Glomerular visceral epithelial cell (primary cell): Measurements from ENCODE around the gene MPDZ.

Experiments used
- DNase-seq: peaks from one replicate; pipeline ENCODE4 v3.0.0-alpha.2; 2016; ENCODE audit errors: extremely low spot score

MPDZ gene

DNA sequence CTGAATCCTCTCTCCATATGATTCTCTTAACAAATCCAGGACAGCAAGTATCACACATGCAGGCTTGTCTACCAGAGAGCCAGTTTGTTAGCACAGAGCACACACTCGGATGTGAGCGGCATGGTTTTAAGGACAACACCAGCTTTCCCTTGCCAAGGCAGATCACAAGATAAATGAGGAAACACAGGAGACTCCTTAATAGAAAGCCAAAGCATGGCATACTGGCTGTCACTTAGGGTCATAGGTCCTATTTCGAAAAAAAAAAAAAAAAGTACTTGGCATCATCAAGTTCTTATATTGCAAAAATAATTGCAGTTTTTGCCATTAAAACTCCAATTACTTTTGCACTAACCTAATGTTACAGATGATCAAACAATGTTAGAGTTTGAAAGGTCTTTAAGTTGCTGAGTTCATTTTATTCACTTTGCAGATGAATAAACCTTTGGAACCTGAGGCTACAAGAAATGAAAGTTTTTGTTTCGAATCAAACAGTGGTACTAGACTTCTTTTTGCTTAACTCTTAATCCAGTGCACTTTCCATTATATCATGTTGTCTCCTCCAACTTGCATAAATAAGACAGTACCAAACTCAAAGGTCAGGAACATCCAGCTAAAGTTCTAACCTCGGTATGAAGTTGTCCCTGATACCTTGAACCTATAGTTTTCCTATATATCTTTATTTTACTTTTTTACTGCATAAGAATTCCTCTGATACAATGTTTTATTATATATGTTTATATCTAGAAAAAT, 138.5 kb downstream of the MPDZ start:
- no peak for DNase-seq

GRCh38 chr9:13139641-13140171, 139.8 kb downstream of the MPDZ start:
- DNase-seq: peak; percentile 72

DNA sequence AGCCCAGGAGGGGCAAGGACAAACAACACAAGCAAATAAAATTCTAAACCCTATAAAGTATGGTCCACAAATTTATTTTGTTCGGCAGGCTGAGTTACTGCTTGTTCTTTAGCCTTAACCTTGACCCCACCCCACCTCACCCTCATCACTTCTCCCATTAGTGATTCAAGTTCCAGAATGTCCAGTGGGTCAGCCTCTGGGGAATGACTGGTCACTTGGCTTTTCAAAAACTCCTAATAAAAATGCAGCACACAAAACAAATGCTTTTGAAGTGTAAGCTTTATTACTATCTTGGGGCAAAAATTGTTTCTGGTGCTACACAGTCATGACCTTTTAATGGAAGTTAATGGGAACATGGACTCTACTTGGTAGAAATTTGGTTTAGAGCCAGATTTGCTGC, 142.1 kb downstream of the MPDZ start:
- DNase-seq: no peak

GRCh38 chr9:13131991-13132390, 147.5 kb downstream of the MPDZ start:
- no peak for DNase-seq

- no peak for DNase-seq
Observed at GRCh38 chr9:13131416-13131815, 148.1 kb downstream of the MPDZ start.

DNA sequence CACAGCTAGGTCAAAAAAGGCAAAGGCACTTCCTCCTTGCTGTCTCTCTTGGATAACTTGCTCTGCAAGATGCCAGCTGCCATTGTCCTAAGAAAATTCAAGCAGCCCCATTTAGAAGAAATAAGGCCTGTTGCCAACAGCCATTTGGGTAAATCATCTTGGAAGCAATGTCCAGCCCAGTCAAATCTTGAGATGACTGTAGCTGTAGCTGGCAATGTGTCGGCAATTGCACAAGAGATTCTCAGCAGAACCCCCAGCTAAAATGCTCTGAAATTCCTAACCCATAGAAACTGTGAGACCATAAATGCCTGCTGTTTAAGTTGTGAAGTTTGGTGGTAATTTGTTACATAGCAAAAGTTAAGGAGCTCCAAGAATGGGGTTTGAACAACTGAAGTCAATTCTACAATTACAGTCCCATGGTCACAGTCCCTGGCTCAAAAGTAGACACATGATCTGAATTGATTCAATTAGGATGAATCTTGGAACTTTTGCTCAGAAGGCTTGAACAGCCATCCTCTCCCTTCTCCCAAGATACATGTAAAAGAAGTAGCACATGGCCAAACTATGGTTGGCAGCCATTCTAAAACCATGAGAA, 151.1 kb downstream of the MPDZ start:
- DNase-seq: no peak

- DNase-seq: no peak
Observed at GRCh38 chr9:13127131-13127530, 152.4 kb downstream of the MPDZ start.

- no peak for DNase-seq
Observed at GRCh38 chr9:13125261-13125660, 154.2 kb downstream of the MPDZ start.

DNA sequence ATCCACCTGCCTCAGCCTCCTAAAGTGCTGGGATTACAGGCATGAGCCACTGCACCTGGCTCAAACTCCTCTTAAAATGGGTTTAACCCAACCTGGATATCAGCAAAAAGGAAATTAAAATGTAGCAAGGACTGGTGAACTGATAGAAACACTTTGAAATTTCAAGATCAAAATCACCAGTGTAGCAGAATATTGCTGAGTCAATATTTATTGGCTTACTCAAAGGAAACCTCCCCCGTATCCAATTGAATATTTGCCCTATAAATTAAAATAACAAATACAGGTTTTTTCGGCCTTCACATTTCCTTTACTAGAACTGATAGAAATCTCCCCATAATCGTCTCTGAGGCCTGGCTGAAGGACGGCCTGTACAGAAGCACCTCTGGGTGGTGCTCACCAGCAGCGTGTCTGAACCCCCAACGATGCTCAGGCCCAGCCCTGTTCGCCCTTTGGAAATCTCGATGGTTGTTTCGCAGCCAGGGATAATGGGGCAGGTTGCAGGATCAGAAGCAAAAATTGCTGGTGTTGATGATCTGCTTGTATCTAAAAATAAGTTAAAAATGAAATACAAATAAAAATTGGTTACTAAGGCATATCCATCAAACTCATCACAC, 156.6 kb downstream of the MPDZ start:
- DNase-seq: no peak

DNA sequence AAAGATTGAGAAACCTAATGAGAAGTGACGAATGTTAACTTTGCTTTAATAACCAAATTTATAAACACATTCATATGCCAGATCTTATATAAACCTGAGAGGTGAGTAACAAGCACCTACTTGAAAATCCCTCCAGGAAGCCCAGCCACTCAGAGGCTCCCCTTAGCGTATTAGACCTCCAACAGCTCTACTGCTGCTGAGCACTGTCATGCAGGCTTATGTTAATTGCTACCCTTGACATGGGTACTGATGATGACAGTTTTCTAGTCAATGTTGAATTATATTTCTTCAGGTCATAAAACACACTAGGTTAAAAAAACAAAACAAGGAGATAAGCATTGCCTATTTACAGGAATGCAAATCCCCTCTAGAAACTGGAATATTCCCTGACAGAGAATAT, 161.2 kb downstream of the MPDZ start:
- DNase-seq: no peak

- DNase-seq: no peak
Observed at GRCh38 chr9:13116292-13116691, 163.2 kb downstream of the MPDZ start.

- DNase-seq: no peak
Observed at GRCh38 chr9:13113751-13114150, 165.7 kb downstream of the MPDZ start.

DNA sequence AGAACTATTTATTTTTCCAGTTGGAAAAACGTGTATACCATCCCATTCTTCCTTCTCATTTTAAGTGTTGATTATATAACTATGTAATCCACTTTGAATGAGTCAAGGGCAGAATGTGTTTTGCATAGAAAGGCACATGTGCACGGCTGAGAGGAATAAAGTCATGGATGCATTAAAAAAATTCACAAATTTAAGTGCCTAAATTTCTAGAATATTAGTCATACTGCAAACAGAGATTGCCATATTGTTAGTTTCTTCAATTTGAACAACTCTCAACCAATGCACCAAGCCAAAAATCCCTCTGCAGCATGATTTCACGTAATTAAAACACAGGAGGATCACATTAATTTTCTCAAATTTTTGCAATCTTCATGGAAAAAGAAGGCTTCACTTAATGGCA, 166.3 kb downstream of the MPDZ start:
- DNase-seq: peak; percentile 7

DNA sequence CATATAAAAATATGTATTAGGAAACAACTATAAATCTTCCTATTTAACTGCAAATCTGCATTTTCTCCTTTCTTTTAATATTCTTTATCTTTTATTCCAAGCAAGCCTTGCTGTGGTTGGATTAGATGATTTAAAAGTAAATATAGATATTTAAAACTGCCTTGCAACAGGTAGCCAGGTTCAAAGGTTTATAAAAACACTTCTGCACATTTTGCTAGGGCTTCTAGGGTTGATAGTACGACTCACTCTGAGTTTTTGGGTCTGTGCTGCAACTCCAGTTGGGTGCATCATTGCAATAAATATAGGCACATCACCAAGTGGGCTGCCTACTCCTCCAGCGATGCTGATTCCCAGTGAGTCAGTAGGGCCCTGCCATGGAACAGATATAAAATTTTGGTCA, 167.7 kb downstream of the MPDZ start:
- no peak for DNase-seq

DNA sequence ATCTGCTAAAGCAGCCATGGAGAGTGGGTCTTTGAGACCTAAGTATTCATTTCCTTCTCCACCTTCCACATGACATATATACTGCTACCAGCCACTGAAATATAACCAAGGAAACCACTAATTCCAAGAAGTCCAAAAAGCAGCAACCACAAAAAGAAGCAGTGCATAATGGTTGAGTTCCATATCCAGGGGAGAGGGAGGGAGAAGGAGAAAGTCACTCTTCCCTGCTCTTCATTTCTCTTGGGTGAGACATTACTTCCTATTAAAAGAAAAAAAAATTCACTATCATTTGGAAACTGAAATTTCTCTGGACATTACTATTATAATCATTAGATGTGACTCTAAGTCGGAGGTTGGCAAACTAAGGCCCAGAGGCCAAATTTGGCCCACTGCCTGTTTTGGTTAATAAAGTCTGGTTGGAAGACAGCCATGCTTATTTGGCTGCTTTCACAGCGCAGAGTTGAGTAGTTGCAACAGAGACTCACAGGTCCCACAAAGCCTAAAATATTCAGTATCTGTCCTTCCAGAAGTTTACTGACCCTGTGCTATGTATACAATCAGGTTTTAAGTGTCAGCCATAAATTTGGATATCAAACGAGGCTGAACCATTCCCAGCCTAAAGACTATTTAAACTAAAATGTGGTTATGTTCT, 168.6 kb downstream of the MPDZ start:
- DNase-seq: no peak

GRCh38 chr9:13109781-13110180, 169.7 kb downstream of the MPDZ start:
- DNase-seq: no peak

- no peak for DNase-seq
Observed at GRCh38 chr9:13107008-13107407, 172.5 kb downstream of the MPDZ start.

GRCh38 chr9:13100914-13101572, 178.4 kb downstream of the MPDZ start:
- DNase-seq: no peak

DNA sequence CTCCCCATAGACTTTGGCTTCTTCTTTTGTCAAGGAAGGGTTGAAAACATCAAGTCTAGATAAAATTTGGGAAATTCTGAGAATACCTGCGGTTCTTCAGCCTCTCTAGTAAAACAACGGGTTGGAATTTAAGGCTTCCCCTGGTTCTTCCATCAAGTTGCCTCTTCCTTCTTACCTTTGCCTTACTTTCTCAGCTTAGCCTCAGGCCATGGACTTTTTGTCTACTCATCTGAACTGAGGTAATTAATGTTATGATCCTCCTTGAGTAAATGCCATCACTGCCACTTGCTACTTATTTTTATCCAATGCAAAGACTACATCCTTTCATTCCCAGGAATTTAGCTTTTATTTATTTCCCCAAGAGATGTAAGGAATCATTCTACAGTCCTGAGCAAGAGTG, 184.4 kb downstream of the MPDZ start:
- DNase-seq: no peak

- DNase-seq: no peak
Observed at GRCh38 chr9:13090628-13091027, 188.9 kb downstream of the MPDZ start.

GRCh38 chr9:13089666-13090065, 189.8 kb downstream of the MPDZ start:
- no peak for DNase-seq
